HEK293 (cell line): ENCODE measurements around the gene SCUBE1.

Source experiments
- SETDB1 ChIP-seq: IDR thresholded peaks from one replicate; pipeline ENCODE4 v1.6.1; 2017; ENCODE audit warnings: mild to moderate bottlenecking, low read length, moderate library complexity, mixed read lengths; ENCODE audit not compliant: insufficient read length
- TF ChIP-seq, protein P1 (sequence below): fragments of 450-650 bp; formaldehyde crosslinking; IDR thresholded peaks from 2 replicates; pipeline ENCODE4 v1.5.1; 2016; ENCODE audit warnings: missing biosample characterization, missing genetic modification characterization

DNA sequence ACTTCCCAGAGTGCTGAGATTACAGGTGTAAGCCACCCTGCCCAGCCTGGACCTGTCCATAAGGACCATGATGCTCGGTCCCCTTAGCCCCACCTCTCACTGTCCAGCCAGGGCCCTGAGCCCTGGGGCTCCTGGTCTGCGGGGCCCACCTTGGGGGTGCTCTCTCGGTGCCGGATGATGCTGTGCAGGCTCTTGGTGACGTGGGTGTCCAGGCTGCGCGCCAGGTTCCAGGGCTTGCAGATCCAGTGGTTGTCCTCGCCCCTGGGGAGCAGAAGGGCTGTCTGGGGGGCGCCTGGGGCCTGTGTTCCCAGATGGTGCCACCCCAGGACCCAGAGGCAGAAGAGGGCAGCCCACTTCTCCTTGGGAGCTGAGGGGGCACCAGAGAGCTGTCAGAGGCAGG, 169.6 kb downstream of the SCUBE1 start:
- TF ChIP-seq, protein P1, sequence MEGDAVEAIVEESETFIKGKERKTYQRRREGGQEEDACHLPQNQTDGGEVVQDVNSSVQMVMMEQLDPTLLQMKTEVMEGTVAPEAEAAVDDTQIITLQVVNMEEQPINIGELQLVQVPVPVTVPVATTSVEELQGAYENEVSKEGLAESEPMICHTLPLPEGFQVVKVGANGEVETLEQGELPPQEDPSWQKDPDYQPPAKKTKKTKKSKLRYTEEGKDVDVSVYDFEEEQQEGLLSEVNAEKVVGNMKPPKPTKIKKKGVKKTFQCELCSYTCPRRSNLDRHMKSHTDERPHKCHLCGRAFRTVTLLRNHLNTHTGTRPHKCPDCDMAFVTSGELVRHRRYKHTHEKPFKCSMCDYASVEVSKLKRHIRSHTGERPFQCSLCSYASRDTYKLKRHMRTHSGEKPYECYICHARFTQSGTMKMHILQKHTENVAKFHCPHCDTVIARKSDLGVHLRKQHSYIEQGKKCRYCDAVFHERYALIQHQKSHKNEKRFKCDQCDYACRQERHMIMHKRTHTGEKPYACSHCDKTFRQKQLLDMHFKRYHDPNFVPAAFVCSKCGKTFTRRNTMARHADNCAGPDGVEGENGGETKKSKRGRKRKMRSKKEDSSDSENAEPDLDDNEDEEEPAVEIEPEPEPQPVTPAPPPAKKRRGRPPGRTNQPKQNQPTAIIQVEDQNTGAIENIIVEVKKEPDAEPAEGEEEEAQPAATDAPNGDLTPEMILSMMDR (tag by site-specific recombination): no peak
- no peak for TF ChIP-seq SETDB1
